ENCODE data around the gene SLC6A19. TPM values are rescaled to one million over a fixed set of nuclear protein-coding genes. Genes with fewer than 3 reads are reported as not detected.

SLC6A19 gene
- total and polyA plus RNA-seq, 4 donors = 0.17 to 4.9 (median 0.91) TPM

GRCh38 chr5:1244255-1244654 lies 42.9 kb downstream of the SLC6A19 start:
- TF ChIP-seq, protein P1, sequence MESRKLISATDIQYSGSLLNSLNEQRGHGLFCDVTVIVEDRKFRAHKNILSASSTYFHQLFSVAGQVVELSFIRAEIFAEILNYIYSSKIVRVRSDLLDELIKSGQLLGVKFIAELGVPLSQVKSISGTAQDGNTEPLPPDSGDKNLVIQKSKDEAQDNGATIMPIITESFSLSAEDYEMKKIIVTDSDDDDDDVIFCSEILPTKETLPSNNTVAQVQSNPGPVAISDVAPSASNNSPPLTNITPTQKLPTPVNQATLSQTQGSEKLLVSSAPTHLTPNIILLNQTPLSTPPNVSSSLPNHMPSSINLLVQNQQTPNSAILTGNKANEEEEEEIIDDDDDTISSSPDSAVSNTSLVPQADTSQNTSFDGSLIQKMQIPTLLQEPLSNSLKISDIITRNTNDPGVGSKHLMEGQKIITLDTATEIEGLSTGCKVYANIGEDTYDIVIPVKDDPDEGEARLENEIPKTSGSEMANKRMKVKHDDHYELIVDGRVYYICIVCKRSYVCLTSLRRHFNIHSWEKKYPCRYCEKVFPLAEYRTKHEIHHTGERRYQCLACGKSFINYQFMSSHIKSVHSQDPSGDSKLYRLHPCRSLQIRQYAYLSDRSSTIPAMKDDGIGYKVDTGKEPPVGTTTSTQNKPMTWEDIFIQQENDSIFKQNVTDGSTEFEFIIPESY (IDR thresholded peaks at IDR 0.05) = no peak
- TF ChIP-seq FOXA1 (IDR thresholded peaks at IDR 0.05) = no peak
- TF ChIP-seq GABPA (IDR thresholded peaks at IDR 0.05 in 1 of 2, conservative IDR thresholded peaks at IDR 0.05 in 1 of 2) = no peak
- no peak for TF ChIP-seq EGR1 (IDR thresholded peaks at IDR 0.05; ENCODE audit: low read depth in 2 of 2)
- TF ChIP-seq HNF4G (IDR thresholded peaks at IDR 0.05) = no peak
- no peak for TF ChIP-seq SP1 (IDR thresholded peaks at IDR 0.05)
- TF ChIP-seq, protein P2, sequence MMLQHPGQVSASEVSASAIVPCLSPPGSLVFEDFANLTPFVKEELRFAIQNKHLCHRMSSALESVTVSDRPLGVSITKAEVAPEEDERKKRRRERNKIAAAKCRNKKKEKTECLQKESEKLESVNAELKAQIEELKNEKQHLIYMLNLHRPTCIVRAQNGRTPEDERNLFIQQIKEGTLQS (IDR thresholded peaks at IDR 0.05) = no peak
- no peak for TF ChIP-seq RXRA (IDR thresholded peaks at IDR 0.05)
- no peak for TF ChIP-seq CTCF (IDR thresholded peaks at IDR 0.05; ENCODE audit: low read depth, low read length, missing input control)
- Histone ChIP-seq H3K27me3 (ENCODE audit: control insufficient read depth in 4 of 4, insufficient read depth in 4 of 4, low read length in 3 of 4) (peaks cover 0 to 3% (median 1%) of the 10 kb centered on the region in 4 donors), H3K4me3 (ENCODE audit: low read depth in 1 of 3, low read length in 3 of 3) (no peak overlapping the region), H3K9ac (ENCODE audit: low read depth in 1 of 2, low read length in 2 of 2) (no peak overlapping the region), H3K27ac (ENCODE audit: low read depth in 1 of 2, low read length in 2 of 2) (no peak overlapping the region), H3K4me1 (ENCODE audit: control insufficient read depth in 4 of 4, insufficient read depth in 4 of 4, low read length in 3 of 4) (no peaks in the 10 kb centered on the region), H3K9me3 (ENCODE audit: control insufficient read depth in 4 of 4, low read length in 3 of 4) (no peaks in the 10 kb centered on the region), H3K36me3 (ENCODE audit: control insufficient read depth in 4 of 4, insufficient read depth in 3 of 4, low read depth in 1 of 4, low read length in 3 of 4) (no peaks in the 10 kb centered on the region)
- whole genome bisulfite sequencing = 72% methylated on average over 21 of the region's 21 CpGs
- no peak for DNase-seq (ENCODE audit: low spot score)

- Histone ChIP-seq H3K9ac (ENCODE audit: low read depth in 1 of 2, low read length in 2 of 2) (no peak overlapping the region), H3K9me3 (ENCODE audit: control insufficient read depth in 4 of 4, low read length in 3 of 4) (no peaks in the 10 kb centered on the region), H3K36me3 (ENCODE audit: control insufficient read depth in 4 of 4, insufficient read depth in 3 of 4, low read depth in 1 of 4, low read length in 3 of 4) (no peaks in the 10 kb centered on the region), H3K4me3 (ENCODE audit: low read depth in 1 of 3, low read length in 3 of 3) (no peak overlapping the region), H3K27ac (ENCODE audit: low read depth in 1 of 2, low read length in 2 of 2) (no peak overlapping the region), H3K4me1 (ENCODE audit: control insufficient read depth in 4 of 4, insufficient read depth in 4 of 4, low read length in 3 of 4) (no peaks in the 10 kb centered on the region), H3K27me3 (ENCODE audit: control insufficient read depth in 4 of 4, insufficient read depth in 4 of 4, low read length in 3 of 4) (peaks cover 0 to 3% (median 1%) of the 10 kb centered on the region in 4 donors)
- DNase-seq (ENCODE audit: low spot score) = no peak
- TF ChIP-seq, protein P1 (IDR thresholded peaks at IDR 0.05) = no peak
- TF ChIP-seq RAD21 (IDR thresholded peaks at IDR 0.05) = peak; percentile 36 to 54
- 52% methylated on average over 10 of the region's 10 CpGs for WGBS
These were observed 43.6 kb downstream of the SLC6A19 start for GRCh38 chr5:1244976-1245375.

- Histone ChIP-seq H3K27ac (ENCODE audit: low read depth in 1 of 2, low read length in 2 of 2) (no peak overlapping the region), H3K27me3 (ENCODE audit: control insufficient read depth in 4 of 4, insufficient read depth in 4 of 4, low read length in 3 of 4) (peaks cover 0 to 3% (median 1%) of the 10 kb centered on the region in 4 donors), H3K9ac (ENCODE audit: low read depth in 1 of 2, low read length in 2 of 2) (no peak overlapping the region), H3K9me3 (ENCODE audit: control insufficient read depth in 4 of 4, low read length in 3 of 4) (no peaks in the 10 kb centered on the region), H3K36me3 (ENCODE audit: control insufficient read depth in 4 of 4, insufficient read depth in 3 of 4, low read depth in 1 of 4, low read length in 3 of 4) (no peaks in the 10 kb centered on the region), H3K4me1 (ENCODE audit: control insufficient read depth in 4 of 4, insufficient read depth in 4 of 4, low read length in 3 of 4) (no peaks in the 10 kb centered on the region), H3K4me3 (ENCODE audit: low read depth in 1 of 3, low read length in 3 of 3) (no peak overlapping the region)
- WGBS = 29% methylated on average over 58 of the region's 58 CpGs
- no peak for DNase-seq (ENCODE audit: low spot score)
- TF ChIP-seq GABPA (IDR thresholded peaks at IDR 0.05 in 1 of 2, conservative IDR thresholded peaks at IDR 0.05 in 1 of 2) (no peak), FOXA2 (IDR thresholded peaks at IDR 0.05) (no peak), HNF4A (conservative IDR thresholded peaks at IDR 0.05) (no peak), CTCF (IDR thresholded peaks at IDR 0.05; ENCODE audit: low read depth, low read length, missing input control) (no peak), YY1 (IDR thresholded peaks at IDR 0.05) (no peak), RXRA (IDR thresholded peaks at IDR 0.05) (no peak), NR2F2 (IDR thresholded peaks at IDR 0.05) (no peak), FOXA1 (IDR thresholded peaks at IDR 0.05) (no peak), JUND (IDR thresholded peaks at IDR 0.05) (no peak), TAF1 (conservative IDR thresholded peaks at IDR 0.05) (no peak)
- TF ChIP-seq, protein P2 (IDR thresholded peaks at IDR 0.05) = no peak
- TF ChIP-seq, protein P3, sequence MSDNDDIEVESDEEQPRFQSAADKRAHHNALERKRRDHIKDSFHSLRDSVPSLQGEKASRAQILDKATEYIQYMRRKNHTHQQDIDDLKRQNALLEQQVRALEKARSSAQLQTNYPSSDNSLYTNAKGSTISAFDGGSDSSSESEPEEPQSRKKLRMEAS (IDR thresholded peaks at IDR 0.05) = no peak
These were observed 44.6 kb downstream of the SLC6A19 start for GRCh38 chr5:1245905-1246576.
